ENCODE data around the gene PDZRN4. TPM values are rescaled to one million over a fixed set of nuclear protein-coding genes. Genes with fewer than 3 reads are reported as not detected.
A peak's percentile ranks its signal among the peaks of the same experiment; 100 is the strongest.

PDZRN4 gene
- total RNA-seq, 2 donors from 2014 or later: 0.35 to 3.5 TPM

DNA sequence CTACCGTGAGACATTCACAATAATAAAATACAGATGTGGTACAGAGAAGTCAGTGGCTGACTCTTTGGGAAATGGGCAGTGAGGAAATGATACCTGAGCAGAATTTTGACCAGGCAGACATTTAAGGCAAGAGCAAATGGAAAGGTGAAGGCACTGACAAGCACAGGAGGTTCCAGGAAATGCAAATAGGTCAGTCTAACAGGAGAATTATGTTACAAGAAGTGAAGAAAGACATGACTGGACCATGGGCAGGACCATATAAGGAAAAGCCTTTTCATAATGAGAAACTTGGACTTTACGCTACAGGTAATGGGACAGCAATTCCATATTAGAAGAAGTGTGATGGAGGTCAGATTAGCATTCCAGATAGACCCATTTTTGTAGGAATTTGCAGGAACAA is 338.9 kb downstream of the PDZRN4 start:
- DNase-seq: no peak
- no peak overlapping the region for H3K4me3 ChIP-seq
- no peaks in the 10 kb centered on the region for H3K4me1 ChIP-seq
- H3K9ac ChIP-seq (ENCODE audit: low read depth in 2 of 2, low read length in 2 of 2): no peak overlapping the region
- no peak for TF ChIP-seq CTCF (IDR thresholded peaks at IDR 0.05)
- H3K27me3 ChIP-seq: no peaks in the 10 kb centered on the region
- H3K27ac ChIP-seq: no peak overlapping the region
- intact Hi-C loops (cut with DNase I): no loop called here
- H3K9me3 ChIP-seq: no peaks in the 10 kb centered on the region
- H3K36me3 ChIP-seq: no peaks in the 10 kb centered on the region

GRCh38 chr12:41527534-41528116 is 339.5 kb downstream of the PDZRN4 start:
- H3K4me3 ChIP-seq: no peak overlapping the region
- no peak overlapping the region for H3K27ac ChIP-seq
- no peaks in the 10 kb centered on the region for H3K9me3 ChIP-seq
- no peaks in the 10 kb centered on the region for H3K36me3 ChIP-seq
- H3K4me1 ChIP-seq: no peaks in the 10 kb centered on the region
- TF ChIP-seq CTCF (IDR thresholded peaks at IDR 0.05): no peak
- no peak for DNase-seq
- no peaks in the 10 kb centered on the region for H3K27me3 ChIP-seq
- intact Hi-C loops (cut with DNase I): no loop called here
- no peak overlapping the region for H3K9ac ChIP-seq (ENCODE audit: low read depth in 2 of 2, low read length in 2 of 2)

DNA sequence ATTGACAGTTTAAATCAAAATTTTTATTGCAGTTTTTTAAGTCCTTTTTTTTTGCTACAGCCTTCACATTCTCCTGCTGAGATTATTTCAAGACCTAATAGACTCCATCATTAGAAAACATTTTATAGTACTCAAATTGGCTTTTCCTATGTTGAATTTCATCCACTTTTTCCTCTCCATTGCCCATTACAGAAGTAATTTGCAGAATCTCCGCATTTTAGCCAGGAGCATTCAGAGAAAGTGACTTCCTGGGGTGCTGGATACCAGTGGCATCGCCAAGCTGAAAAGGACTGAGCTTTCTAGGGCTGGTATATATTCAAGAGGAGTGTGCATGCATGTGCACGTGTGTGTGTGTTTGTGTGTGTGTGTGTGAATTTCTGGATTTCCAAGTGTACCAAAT is 340.8 kb downstream of the PDZRN4 start:
- H3K9me3 ChIP-seq: no peaks in the 10 kb centered on the region
- H3K4me1 ChIP-seq: no peaks in the 10 kb centered on the region
- DNase-seq: no peak
- intact Hi-C loops (cut with DNase I): no loop called here
- no peak overlapping the region for H3K9ac ChIP-seq (ENCODE audit: low read depth in 2 of 2, low read length in 2 of 2)
- H3K36me3 ChIP-seq: no peaks in the 10 kb centered on the region
- TF ChIP-seq CTCF (IDR thresholded peaks at IDR 0.05): no peak
- H3K27ac ChIP-seq: no peak overlapping the region
- no peak overlapping the region for H3K4me3 ChIP-seq
- H3K27me3 ChIP-seq: no peaks in the 10 kb centered on the region

DNA sequence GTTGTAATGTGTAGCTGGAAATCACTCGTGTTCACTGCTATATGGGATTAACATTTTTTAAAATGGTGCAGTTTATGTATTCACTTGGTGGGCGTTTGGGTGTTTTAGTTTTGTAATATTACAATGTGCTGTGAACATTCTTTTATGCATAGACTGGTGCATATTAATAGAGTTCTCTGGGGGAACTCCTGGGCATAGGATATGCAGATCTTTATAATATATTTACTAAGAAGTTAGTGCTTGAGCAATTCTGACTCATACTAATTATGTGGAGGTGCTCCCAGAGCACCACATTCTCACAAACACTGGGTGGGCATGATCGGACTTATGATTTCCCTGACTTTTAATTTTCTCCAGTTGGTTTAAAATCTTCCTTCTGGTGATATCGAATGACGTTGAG is 342.3 kb downstream of the PDZRN4 start:
- Histone ChIP-seq H3K9ac (ENCODE audit: low read depth in 2 of 2, low read length in 2 of 2) (no peak overlapping the region), H3K27ac (no peak overlapping the region), H3K4me3 (no peak overlapping the region), H3K4me1 (no peaks in the 10 kb centered on the region), H3K27me3 (no peaks in the 10 kb centered on the region), H3K36me3 (no peaks in the 10 kb centered on the region), H3K9me3 (no peaks in the 10 kb centered on the region)
- no peak for DNase-seq
- intact Hi-C loops (cut with DNase I): no loop called here
- no peak for TF ChIP-seq CTCF (IDR thresholded peaks at IDR 0.05)

DNA sequence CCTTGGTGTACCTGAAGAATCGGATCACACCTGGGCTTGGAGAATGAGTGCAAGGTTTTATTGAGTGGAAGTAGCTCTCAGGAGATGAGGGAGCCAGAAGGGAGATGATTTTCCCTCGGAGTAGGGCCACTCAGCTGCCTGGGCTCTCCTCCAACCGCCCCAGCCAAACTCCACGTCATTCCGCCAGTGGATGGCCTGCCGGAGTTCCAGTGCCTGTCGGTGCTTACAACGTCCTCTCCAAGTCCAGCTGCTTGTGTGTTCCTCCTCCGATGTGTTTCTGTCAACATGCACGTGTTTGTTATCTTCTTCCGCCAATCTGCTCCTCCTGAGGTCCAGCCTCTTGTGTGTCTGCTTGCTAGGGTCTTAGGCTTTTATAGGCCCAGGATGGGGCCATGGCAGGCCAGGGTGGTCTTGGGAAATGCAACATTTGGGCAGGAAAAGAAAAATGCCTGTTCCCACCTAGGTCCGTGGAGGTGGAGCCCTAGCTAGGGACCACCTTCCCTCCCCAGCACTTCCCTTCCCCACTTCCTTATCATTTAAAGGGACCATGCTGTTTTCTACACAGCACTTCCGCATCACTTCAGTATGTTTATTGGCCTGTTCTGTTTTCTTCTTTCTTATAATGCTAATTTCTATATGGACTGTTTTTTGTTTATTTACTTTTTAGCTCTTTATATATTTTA is 343.2 kb downstream of the PDZRN4 start:
- DNase-seq: peak; percentile 41
- Histone ChIP-seq H3K4me1 (no peaks in the 10 kb centered on the region), H3K9ac (ENCODE audit: low read depth in 2 of 2, low read length in 2 of 2) (no peak overlapping the region), H3K27me3 (no peaks in the 10 kb centered on the region), H3K36me3 (no peaks in the 10 kb centered on the region), H3K4me3 (no peak overlapping the region), H3K9me3 (no peaks in the 10 kb centered on the region), H3K27ac (no peak overlapping the region)
- no peak for TF ChIP-seq CTCF (IDR thresholded peaks at IDR 0.05)
- intact Hi-C loops (cut with DNase I): no loop called here
